ENCODE results near the gene MCHR1. TPM values are rescaled to one million over a fixed set of nuclear protein-coding genes. Genes with fewer than 3 reads are reported as not detected.
A peak's percentile ranks its signal among the peaks of the same experiment; 100 is the strongest.

Gene MCHR1, protein sequence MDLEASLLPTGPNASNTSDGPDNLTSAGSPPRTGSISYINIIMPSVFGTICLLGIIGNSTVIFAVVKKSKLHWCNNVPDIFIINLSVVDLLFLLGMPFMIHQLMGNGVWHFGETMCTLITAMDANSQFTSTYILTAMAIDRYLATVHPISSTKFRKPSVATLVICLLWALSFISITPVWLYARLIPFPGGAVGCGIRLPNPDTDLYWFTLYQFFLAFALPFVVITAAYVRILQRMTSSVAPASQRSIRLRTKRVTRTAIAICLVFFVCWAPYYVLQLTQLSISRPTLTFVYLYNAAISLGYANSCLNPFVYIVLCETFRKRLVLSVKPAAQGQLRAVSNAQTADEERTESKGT
- total RNA-seq (2022) (not detected in 2 replicates), Bru-seq, nascent RNA (not detected), BruChase-seq, experiment 1, labeled RNA remaining after a 6-hour chase (percentile 17 among the genes with signal in this experiment), BruChase-seq, experiment 2, labeled RNA remaining after a 2-hour chase (not detected)
- long read RNA-seq, result 0 reads

DNA sequence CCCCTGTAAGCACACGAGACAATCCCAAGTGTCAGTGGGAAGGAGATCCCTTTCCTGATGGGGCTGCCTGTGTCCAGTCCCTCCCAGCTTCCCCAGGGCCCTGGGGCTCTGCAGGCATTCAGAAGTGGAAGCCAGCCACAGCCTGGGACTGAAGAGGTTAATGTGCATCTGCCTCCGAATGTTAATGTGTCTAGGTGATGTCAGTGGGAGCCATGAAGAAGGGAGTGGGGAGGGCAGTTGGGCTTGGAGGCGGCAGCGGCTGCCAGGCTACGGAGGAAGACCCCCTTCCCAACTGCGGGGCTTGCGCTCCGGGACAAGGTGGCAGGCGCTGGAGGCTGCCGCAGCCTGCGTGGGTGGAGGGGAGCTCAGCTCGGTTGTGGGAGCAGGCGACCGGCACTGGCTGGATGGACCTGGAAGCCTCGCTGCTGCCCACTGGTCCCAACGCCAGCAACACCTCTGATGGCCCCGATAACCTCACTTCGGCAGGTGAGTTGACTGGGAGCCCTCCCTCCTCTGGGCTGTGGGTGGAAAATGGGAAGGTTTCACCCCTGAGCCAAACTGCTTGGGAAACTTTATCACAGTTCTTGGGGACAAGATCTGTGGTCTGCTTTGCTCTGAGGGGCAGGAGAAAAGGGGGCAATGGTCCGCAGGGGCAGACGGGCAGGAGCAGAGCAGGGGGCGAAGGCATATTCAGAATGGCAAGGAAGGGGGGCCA is at the start of gene MCHR1:
Gene MCHR1 (plus strand): TSS at position 236 of the 715 bp plus-strand sequence. CDS start 169 bp downstream, at position 405.
- Mint-ChIP-seq H3K9me3 (ENCODE audit: unreplicated experiment) (no peaks in the 10 kb centered on the region), H3K4me3 (ENCODE audit: unreplicated experiment) (no peak within 1 kb of the TSS)

DNA sequence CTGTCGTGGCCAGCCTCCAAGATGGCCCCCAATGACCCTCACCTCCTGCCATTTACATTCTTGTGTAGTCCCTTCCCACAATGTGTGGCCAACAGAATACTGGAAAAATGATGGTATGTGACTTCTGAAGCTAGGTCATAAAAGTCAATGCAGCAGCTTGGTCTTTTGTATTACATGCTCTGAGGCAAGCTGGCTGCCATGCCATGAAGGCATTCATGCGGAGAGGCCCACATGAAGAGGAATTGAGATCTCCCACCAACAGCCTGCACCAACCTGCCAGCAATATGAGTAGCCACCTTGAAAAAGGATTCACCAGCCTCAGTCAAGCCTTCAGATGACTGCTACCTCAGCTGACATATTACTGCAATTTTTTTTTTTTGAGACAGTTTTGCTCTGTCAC is 47.4 kb upstream of the MCHR1 start:
- H3K27ac Mint-ChIP-seq (ENCODE audit: low read depth, unreplicated experiment), result peak overlapping the region; percentile 21
- ChIA-PET POLR2A (interaction anchor here (1.4 to 2.4 kb wide), 2 partner anchors 98 to 105 kb away, joined by 4 to 9 read pairs; no protein-coding TSS in a partner anchor), CTCF (no interaction called here)
- DNase-seq (ENCODE audit: unreplicated experiment), result no peak
- intact Hi-C loops (cut with micrococcal nuclease), result no loop called here
- no peaks in the 10 kb centered on the region for H3K27me3 Mint-ChIP-seq (ENCODE audit: insufficient read depth, unreplicated experiment)
- TF ChIP-seq, protein P1, sequence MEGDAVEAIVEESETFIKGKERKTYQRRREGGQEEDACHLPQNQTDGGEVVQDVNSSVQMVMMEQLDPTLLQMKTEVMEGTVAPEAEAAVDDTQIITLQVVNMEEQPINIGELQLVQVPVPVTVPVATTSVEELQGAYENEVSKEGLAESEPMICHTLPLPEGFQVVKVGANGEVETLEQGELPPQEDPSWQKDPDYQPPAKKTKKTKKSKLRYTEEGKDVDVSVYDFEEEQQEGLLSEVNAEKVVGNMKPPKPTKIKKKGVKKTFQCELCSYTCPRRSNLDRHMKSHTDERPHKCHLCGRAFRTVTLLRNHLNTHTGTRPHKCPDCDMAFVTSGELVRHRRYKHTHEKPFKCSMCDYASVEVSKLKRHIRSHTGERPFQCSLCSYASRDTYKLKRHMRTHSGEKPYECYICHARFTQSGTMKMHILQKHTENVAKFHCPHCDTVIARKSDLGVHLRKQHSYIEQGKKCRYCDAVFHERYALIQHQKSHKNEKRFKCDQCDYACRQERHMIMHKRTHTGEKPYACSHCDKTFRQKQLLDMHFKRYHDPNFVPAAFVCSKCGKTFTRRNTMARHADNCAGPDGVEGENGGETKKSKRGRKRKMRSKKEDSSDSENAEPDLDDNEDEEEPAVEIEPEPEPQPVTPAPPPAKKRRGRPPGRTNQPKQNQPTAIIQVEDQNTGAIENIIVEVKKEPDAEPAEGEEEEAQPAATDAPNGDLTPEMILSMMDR (IDR thresholded peaks at IDR 0.05; ENCODE audit: unreplicated experiment), result no peak
- no peak overlapping the region for H3K4me3 Mint-ChIP-seq (ENCODE audit: unreplicated experiment)
- H3K4me1 Mint-ChIP-seq (ENCODE audit: insufficient read depth, unreplicated experiment), result peaks cover 46% of the 10 kb centered on the region
- no peaks in the 10 kb centered on the region for H3K36me3 Mint-ChIP-seq (ENCODE audit: insufficient read depth, unreplicated experiment)
- BruUV-seq (replicated peaks), result no TSS peak
- no peaks in the 10 kb centered on the region for H3K9me3 Mint-ChIP-seq (ENCODE audit: unreplicated experiment)

More for the DNA sequence above, at the start of gene MCHR1:
- H3K27ac Mint-ChIP-seq (ENCODE audit: low read depth, unreplicated experiment), result no peak within 1 kb of the TSS
- no peaks in the 10 kb centered on the region for H3K27me3 Mint-ChIP-seq (ENCODE audit: insufficient read depth, unreplicated experiment)
- intact Hi-C loops (cut with micrococcal nuclease), result no loop called here
- peaks cover 12% of the 10 kb centered on the region for H3K4me1 Mint-ChIP-seq (ENCODE audit: insufficient read depth, unreplicated experiment)
- CTCF ChIA-PET, result interaction anchor here (0.6 kb wide), 2 partner anchors 231 to 995 kb away, joined by 3 to 5 read pairs; no protein-coding TSS in a partner anchor
- BruUV-seq (replicated peaks), result no TSS peak
- TF ChIP-seq, protein P1 (IDR thresholded peaks at IDR 0.05; ENCODE audit: unreplicated experiment), result no peak
- no peak for DNase-seq (ENCODE audit: unreplicated experiment)
- POLR2A ChIA-PET, result interaction anchor here (0.6 to 1.1 kb wide), 2 partner anchors 79 to 111 kb away, joined by 3 to 4 read pairs; no protein-coding TSS in a partner anchor
- H3K36me3 Mint-ChIP-seq (ENCODE audit: insufficient read depth, unreplicated experiment), result no peaks in the 10 kb centered on the region

DNA sequence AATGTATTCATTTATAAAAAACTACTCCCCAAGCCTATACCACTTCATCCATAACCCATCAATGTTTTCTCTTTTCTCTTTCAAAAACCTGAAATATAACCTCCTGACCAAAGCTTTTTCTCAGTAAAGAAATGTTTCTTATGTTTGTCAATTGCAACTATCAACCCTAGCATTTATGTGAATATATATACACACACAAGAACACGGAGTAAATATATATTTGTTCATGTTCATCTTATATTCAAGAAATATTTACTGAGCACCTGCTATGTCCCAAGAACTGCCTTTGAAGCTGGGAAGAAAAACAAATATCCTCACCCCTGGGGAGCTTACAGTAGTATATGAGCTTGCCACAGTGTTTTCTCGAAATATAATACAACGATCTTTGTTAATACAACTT is 46.2 kb upstream of the MCHR1 start:
- no peaks in the 10 kb centered on the region for H3K9me3 Mint-ChIP-seq (ENCODE audit: unreplicated experiment)
- no TSS peak for BruUV-seq (replicated peaks)
- H3K27me3 Mint-ChIP-seq (ENCODE audit: insufficient read depth, unreplicated experiment), result no peaks in the 10 kb centered on the region
- intact Hi-C loops (cut with micrococcal nuclease), result no loop called here
- DNase-seq (ENCODE audit: unreplicated experiment), result no peak
- ChIA-PET POLR2A (interaction anchor here (0.7 to 5.9 kb wide), 19 partner anchors 11 to 224 kb away, joined by 3 to 59 read pairs (median 8); partner anchors contain the start of genes ST13 and XPNPEP3), CTCF (interaction anchor here (0.6 to 1.7 kb wide), 9 partner anchors 12 to 196 kb away, joined by 3 to 8 read pairs (median 4); no protein-coding TSS in a partner anchor)
- TF ChIP-seq, protein P1 (IDR thresholded peaks at IDR 0.05; ENCODE audit: unreplicated experiment), result no peak
- peaks cover 41% of the 10 kb centered on the region for H3K4me1 Mint-ChIP-seq (ENCODE audit: insufficient read depth, unreplicated experiment)
- H3K4me3 Mint-ChIP-seq (ENCODE audit: unreplicated experiment), result no peak overlapping the region
- peak overlapping the region; percentile 59 for H3K27ac Mint-ChIP-seq (ENCODE audit: low read depth, unreplicated experiment)
- no peaks in the 10 kb centered on the region for H3K36me3 Mint-ChIP-seq (ENCODE audit: insufficient read depth, unreplicated experiment)

Measured in MCF 10A (cell line).